Tibial artery (tissue), 4 donors: ENCODE data around the gene MACROH2A1.

Source experiments
- DNase-seq, 2 donors: peaks; one replicate each; pipeline ENCODE4 v3.0.0-alpha.2; 2019
- H3K27ac ChIP-seq, 2 donors: fragments of 200-600 bp; sonication (generic) in 1 of 2; 1 replicate in 1 of 2; 2 replicates in 1 of 2; pipeline ENCODE4 v1.5.1; 2018 to 2019; ENCODE audit warnings: mild to moderate bottlenecking in 1 of 2
- H3K27me3 ChIP-seq, 2 donors: fragments of 200-600 bp; sonication (generic) in 1 of 2; one replicate each; pipeline versions ENCODE4 v1.5.1 to v1.6.0; 2016 to 2019
- H3K36me3 ChIP-seq, 3 donors: fragments of 200-600 bp; sonication (generic) in 2 of 3; one replicate each; pipeline ENCODE4 v1.5.1; 2016 to 2019; ENCODE audit warnings: mild to moderate bottlenecking in 2 of 3
- H3K4me1 ChIP-seq, 4 donors: fragments of 200-600 bp; sonication (generic) in 2 of 4; 1 replicate in 3 of 4; 2 replicates in 1 of 4; pipeline ENCODE4 v1.5.1; 2016 to 2019
- H3K4me3 ChIP-seq, 2 donors: fragments of 200-600 bp; sonication (generic) in 1 of 2; 1 replicate in 1 of 2; 2 replicates in 1 of 2; pipeline ENCODE4 v1.5.1; 2018 to 2019; ENCODE audit warnings: mild to moderate bottlenecking in 2 of 2
- H3K9me3 ChIP-seq, 3 donors: fragments of 200-600 bp; sonication (generic) in 1 of 3; one replicate each; pipeline ENCODE4 v1.5.1; 2016 to 2019
- CTCF ChIP-seq, 2 experiments: fragments of 200-600 bp in 1 of 2; fragments of 450-650 bp in 1 of 2; IDR thresholded peaks; one replicate each; pipeline ENCODE4 v1.5.1; 2017 to 2019; ENCODE audit warnings: antibody characterized with exemption in 2 of 2, mild to moderate bottlenecking in 1 of 2, moderate library complexity in 1 of 2
- intact Hi-C: fragments of 100-400 bp; cut with DNase I; formaldehyde crosslinking; loops from one replicate; pipeline ENCODE4 v1.15.0; 2023; ENCODE audit warnings: low total_unique reads

Gene MACROH2A1

GRCh38 chr5:135312255-135312935, 86.6 kb downstream of the MACROH2A1 start:
- H3K27me3 ChIP-seq, result no peaks in the 10 kb centered on the region
- H3K4me1 ChIP-seq, result no peaks in the 10 kb centered on the region
- no peak overlapping the region for H3K4me3 ChIP-seq
- intact Hi-C loops, result no loop called here
- H3K27ac ChIP-seq, result no peak overlapping the region
- no peak for TF ChIP-seq CTCF (IDR thresholded peaks at IDR 0.05)
- H3K36me3 ChIP-seq, result no peaks in the 10 kb centered on the region
- DNase-seq, result no peak
- no peaks in the 10 kb centered on the region for H3K9me3 ChIP-seq

GRCh38 chr5:135310328-135310989, 88.6 kb downstream of the MACROH2A1 start:
- H3K27ac ChIP-seq, result no peak overlapping the region
- peaks cover 0 to 7% of the 10 kb centered on the region in 2 donors for H3K27me3 ChIP-seq
- TF ChIP-seq CTCF (IDR thresholded peaks at IDR 0.05), result no peak
- H3K9me3 ChIP-seq, result no peaks in the 10 kb centered on the region
- H3K36me3 ChIP-seq, result no peaks in the 10 kb centered on the region
- intact Hi-C loops, result no loop called here
- no peak for DNase-seq
- H3K4me1 ChIP-seq, result no peaks in the 10 kb centered on the region
- no peak overlapping the region for H3K4me3 ChIP-seq

GRCh38 chr5:135309391-135310327, 89.4 kb downstream of the MACROH2A1 start:
- H3K9me3 ChIP-seq, result no peaks in the 10 kb centered on the region
- no peaks in the 10 kb centered on the region for H3K36me3 ChIP-seq
- TF ChIP-seq CTCF (IDR thresholded peaks at IDR 0.05), result no peak
- no peak for DNase-seq
- H3K27ac ChIP-seq, result no peak overlapping the region
- intact Hi-C loops, result no loop called here
- H3K4me1 ChIP-seq, result no peaks in the 10 kb centered on the region
- H3K4me3 ChIP-seq, result no peak overlapping the region
- peaks cover 0 to 8% of the 10 kb centered on the region in 2 donors for H3K27me3 ChIP-seq

- no peaks in the 10 kb centered on the region for H3K4me1 ChIP-seq
- H3K27ac ChIP-seq, result no peak overlapping the region
- TF ChIP-seq CTCF (IDR thresholded peaks at IDR 0.05), result no peak
- intact Hi-C loops, result no loop called here
- peaks cover 0 to 8% of the 10 kb centered on the region in 2 donors for H3K27me3 ChIP-seq
- DNase-seq, result no peak
- no peak overlapping the region for H3K4me3 ChIP-seq
- no peaks in the 10 kb centered on the region for H3K36me3 ChIP-seq
- no peaks in the 10 kb centered on the region for H3K9me3 ChIP-seq
These were observed 90.3 kb downstream of the MACROH2A1 start for GRCh38 chr5:135308752-135309151.

- no peak for DNase-seq
- no peak overlapping the region for H3K27ac ChIP-seq
These were observed 90.8 kb downstream of the MACROH2A1 start for GRCh38 chr5:135308245-135308644.

More at GRCh38 chr5:135308245-135308644, 90.8 kb downstream of the MACROH2A1 start:
- H3K4me3 ChIP-seq, result no peak overlapping the region
- no peaks in the 10 kb centered on the region for H3K9me3 ChIP-seq
- no peaks in the 10 kb centered on the region for H3K4me1 ChIP-seq
- H3K27me3 ChIP-seq, result peaks cover 0 to 8% of the 10 kb centered on the region in 2 donors
- no peaks in the 10 kb centered on the region for H3K36me3 ChIP-seq
- intact Hi-C loops, result no loop called here
- no peak for TF ChIP-seq CTCF (IDR thresholded peaks at IDR 0.05)
